T-helper 17 cell (primary cell): ENCODE results near the gene FGF18. TPM values are rescaled to one million over a fixed set of nuclear protein-coding genes. Genes with fewer than 3 reads are reported as not detected.
A peak's percentile ranks its signal among the peaks of the same experiment; 100 is the strongest.

Experiments used
- ATAC-seq: fragments of 150-1000 bp; cut with Tn5 transposase; 2 replicates; pipeline ENCODE4 v1.10.0; 2021; ENCODE audit warnings: mild to moderate bottlenecking, moderate library complexity
- DNase-seq, 3 donors: peaks; one replicate each; pipeline versions ENCODE4 v3.0.0 to v3.0.0-alpha.2; 2020 to 2021
- H3K9me3 ChIP-seq: one replicate; pipeline ENCODE4 v1.7.0; 2013; ENCODE audit warnings: low read length, mild to moderate bottlenecking; ENCODE audit not compliant: control insufficient read depth, poor library complexity, severe bottlenecking
- H3K27ac Mint-ChIP-seq: one replicate; pipeline ENCODE4 v1.8.0; 2022; ENCODE audit warnings: mild to moderate bottlenecking, moderate library complexity, mixed read lengths
- H3K27me3 Mint-ChIP-seq: one replicate; pipeline ENCODE4 v1.8.0; 2022; ENCODE audit warnings: mixed read lengths
- H3K36me3 Mint-ChIP-seq: one replicate; pipeline ENCODE4 v1.8.0; 2022; ENCODE audit warnings: low read depth, mixed read lengths
- H3K4me1 Mint-ChIP-seq: one replicate; pipeline ENCODE4 v1.8.0; 2022; ENCODE audit warnings: mild to moderate bottlenecking, mixed read lengths
- H3K4me3 Mint-ChIP-seq: one replicate; pipeline ENCODE4 v1.8.0; 2022; ENCODE audit warnings: mild to moderate bottlenecking, moderate library complexity, mixed read lengths
- total RNA-seq, 4 donors: library from RNA in 2 of 4; stranded (reverse) in 2 of 4; gene quantifications; one replicate each; pipeline ENCODE4 v1.2.3 and lab custom pipeline; 2022 to 2026

FGF18 gene
- total RNA-seq, 2 donors from 2014 or later = 0.44 to 0.50 TPM

GRCh38 chr5:171480239-171480638 is 60.8 kb downstream of the FGF18 start:
- H3K4me3 Mint-ChIP-seq = peak overlapping the region; percentile 1
- H3K4me1 Mint-ChIP-seq = peaks cover 12% of the 10 kb centered on the region
- H3K27me3 Mint-ChIP-seq = peaks cover 10% of the 10 kb centered on the region
- no peak for ATAC-seq
- H3K27ac Mint-ChIP-seq = peak overlapping the region; percentile 79
- no peak for DNase-seq
- H3K36me3 Mint-ChIP-seq = no peaks in the 10 kb centered on the region
- H3K9me3 ChIP-seq = no peaks in the 10 kb centered on the region

DNA sequence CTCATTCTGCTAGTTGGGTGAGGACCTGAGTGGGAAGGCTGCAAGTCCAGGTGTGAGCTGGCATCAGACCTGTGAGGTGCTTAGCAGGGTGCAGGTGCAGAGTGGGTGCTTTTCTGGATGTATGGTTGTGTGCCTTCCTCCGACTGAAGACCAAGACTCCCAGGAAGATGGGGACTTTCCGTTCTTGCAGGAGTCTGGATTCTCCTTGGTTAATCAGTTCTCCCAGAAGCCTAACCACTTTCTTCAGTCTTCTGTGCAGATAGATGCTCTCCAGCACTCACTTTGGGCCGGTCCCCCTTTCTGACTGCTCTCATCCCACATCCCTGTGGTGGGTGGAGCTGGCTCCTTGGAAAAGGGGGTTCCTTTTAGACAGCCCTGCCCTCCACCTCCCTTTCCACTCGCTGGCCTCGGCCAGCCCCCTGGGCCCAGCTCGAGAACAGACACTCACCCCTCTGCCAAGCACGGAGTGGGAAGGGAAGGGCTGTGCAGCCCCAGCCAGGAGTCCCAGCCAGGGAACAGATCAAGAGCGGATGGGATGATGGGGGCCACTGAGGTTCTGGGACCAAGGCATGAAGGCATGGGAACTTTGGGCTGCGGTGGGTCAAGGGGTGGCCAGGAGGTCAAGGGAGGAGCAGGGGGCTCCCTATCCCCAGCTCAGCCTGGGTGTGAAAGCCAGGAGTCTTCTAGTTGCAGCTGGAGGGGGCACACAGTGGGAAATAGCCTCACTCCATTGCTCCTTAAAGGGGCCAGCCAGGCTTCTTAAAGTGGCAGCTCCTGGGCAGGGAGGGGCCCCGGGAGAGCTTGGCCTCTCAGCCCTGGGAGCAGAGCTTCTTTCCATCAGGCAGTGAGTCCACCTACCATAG is 62.4 kb downstream of the FGF18 start:
- no peaks in the 10 kb centered on the region for H3K9me3 ChIP-seq
- Mint-ChIP-seq H3K4me3 (no peak overlapping the region), H3K36me3 (no peaks in the 10 kb centered on the region), H3K4me1 (peaks cover 12% of the 10 kb centered on the region), H3K27me3 (peaks cover 17% of the 10 kb centered on the region), H3K27ac (peak overlapping the region; percentile 4)
- ATAC-seq = no peak
- no peak for DNase-seq

GRCh38 chr5:171482434-171482730 is 62.9 kb downstream of the FGF18 start:
- Mint-ChIP-seq H3K27ac (no peak overlapping the region), H3K36me3 (no peaks in the 10 kb centered on the region), H3K4me1 (peaks cover 12% of the 10 kb centered on the region), H3K4me3 (no peak overlapping the region), H3K27me3 (peaks cover 23% of the 10 kb centered on the region)
- DNase-seq (no peak), ATAC-seq (no peak)
- H3K9me3 ChIP-seq = no peaks in the 10 kb centered on the region

DNA sequence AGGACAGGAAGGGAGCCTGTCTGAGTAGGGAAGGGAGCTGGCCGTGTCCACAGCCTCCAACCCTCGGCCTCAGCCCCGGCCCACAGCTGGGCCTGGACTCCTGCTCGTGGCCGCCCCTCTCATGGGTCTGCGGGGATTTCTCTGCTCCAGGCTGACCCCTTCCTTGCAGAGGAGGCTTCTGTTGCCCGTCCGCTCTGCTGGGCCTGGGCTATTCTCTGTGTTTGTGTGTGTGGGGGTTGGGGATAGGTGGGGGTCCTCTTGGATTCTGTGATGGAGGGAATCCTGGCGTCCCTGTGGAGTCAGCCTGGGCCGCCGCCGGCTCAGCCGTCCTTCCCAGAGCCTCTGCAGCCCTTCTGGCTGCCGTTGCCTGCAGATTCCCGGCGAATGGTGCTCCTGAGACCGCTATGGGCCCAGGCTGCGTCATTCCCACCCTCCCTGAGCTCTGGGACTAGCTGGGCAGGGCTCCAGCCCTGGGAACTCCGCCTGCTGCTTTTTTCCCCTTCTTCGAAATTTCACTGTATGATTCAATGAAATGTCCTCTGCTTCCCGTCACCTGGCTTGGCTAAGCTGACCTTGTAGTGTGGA is 64.2 kb downstream of the FGF18 start:
- H3K27ac Mint-ChIP-seq = no peak overlapping the region
- no peaks in the 10 kb centered on the region for H3K9me3 ChIP-seq
- no peaks in the 10 kb centered on the region for H3K36me3 Mint-ChIP-seq
- no peak for DNase-seq
- H3K4me3 Mint-ChIP-seq = no peak overlapping the region
- peaks cover 34% of the 10 kb centered on the region for H3K27me3 Mint-ChIP-seq
- peaks cover 12% of the 10 kb centered on the region for H3K4me1 Mint-ChIP-seq
- no peak for ATAC-seq

- ATAC-seq (peak; percentile 58), DNase-seq (peak; percentile 16 to 35 (median 34))
- Mint-ChIP-seq H3K27me3 (peaks cover 35% of the 10 kb centered on the region), H3K27ac (peak overlapping the region; percentile 59), H3K36me3 (no peaks in the 10 kb centered on the region), H3K4me1 (peaks cover 9% of the 10 kb centered on the region), H3K4me3 (no peak overlapping the region)
- no peaks in the 10 kb centered on the region for H3K9me3 ChIP-seq
These were observed 65.0 kb downstream of the FGF18 start for GRCh38 chr5:171484460-171484899.

GRCh38 chr5:171485668-171486067 is 66.2 kb downstream of the FGF18 start:
- no peaks in the 10 kb centered on the region for H3K9me3 ChIP-seq
- DNase-seq (no peak), ATAC-seq (no peak)
- no peak overlapping the region for H3K27ac Mint-ChIP-seq
- peaks cover 4% of the 10 kb centered on the region for H3K4me1 Mint-ChIP-seq
- no peak overlapping the region for H3K4me3 Mint-ChIP-seq
- peaks cover 35% of the 10 kb centered on the region for H3K27me3 Mint-ChIP-seq
- H3K36me3 Mint-ChIP-seq = no peaks in the 10 kb centered on the region

- ATAC-seq (no peak), DNase-seq (no peak)
- peaks cover 35% of the 10 kb centered on the region for H3K27me3 Mint-ChIP-seq
- peaks cover 4% of the 10 kb centered on the region for H3K4me1 Mint-ChIP-seq
- no peaks in the 10 kb centered on the region for H3K9me3 ChIP-seq
- no peak overlapping the region for H3K4me3 Mint-ChIP-seq
- no peak overlapping the region for H3K27ac Mint-ChIP-seq
- no peaks in the 10 kb centered on the region for H3K36me3 Mint-ChIP-seq
These were observed 67.2 kb downstream of the FGF18 start for GRCh38 chr5:171486613-171487012.

DNA sequence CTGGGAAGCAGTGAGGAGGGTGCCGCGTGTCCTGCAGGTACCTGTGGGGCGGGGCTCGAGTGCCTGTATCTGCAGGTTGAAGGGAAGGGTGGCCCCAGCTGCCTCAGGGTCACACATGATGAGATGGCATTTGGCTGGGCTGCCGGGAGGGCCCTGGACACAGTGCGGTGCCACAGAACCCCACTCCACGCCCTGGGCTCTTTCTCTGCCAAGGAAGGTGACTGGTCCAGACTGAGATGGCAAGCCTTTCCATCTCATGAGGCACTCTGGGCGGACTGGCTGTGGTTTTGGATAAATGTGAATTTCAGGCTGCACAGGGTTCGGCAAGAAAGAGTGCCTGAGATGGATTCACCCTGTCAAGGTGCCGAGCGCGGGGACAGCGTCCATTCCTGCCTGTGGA is 69.4 kb downstream of the FGF18 start:
- ATAC-seq = no peak

GRCh38 chr5:171492781-171493180 is 73.3 kb downstream of the FGF18 start:
- ATAC-seq (no peak), DNase-seq (no peak)
- H3K4me1 Mint-ChIP-seq = no peaks in the 10 kb centered on the region
- H3K9me3 ChIP-seq = no peaks in the 10 kb centered on the region
- H3K27me3 Mint-ChIP-seq = peaks cover 25% of the 10 kb centered on the region
- H3K27ac Mint-ChIP-seq = no peak overlapping the region
- H3K36me3 Mint-ChIP-seq = no peaks in the 10 kb centered on the region
- H3K4me3 Mint-ChIP-seq = no peak overlapping the region

More for the DNA sequence above, 69.4 kb downstream of the FGF18 start:
- Mint-ChIP-seq H3K27me3 (peaks cover 50% of the 10 kb centered on the region), H3K36me3 (no peaks in the 10 kb centered on the region), H3K4me1 (peaks cover 4% of the 10 kb centered on the region), H3K27ac (no peak overlapping the region), H3K4me3 (no peak overlapping the region)
- no peaks in the 10 kb centered on the region for H3K9me3 ChIP-seq
- DNase-seq = no peak

GRCh38 chr5:171493646-171494393 is 74.4 kb downstream of the FGF18 start:
- DNase-seq = no peak
- no peak overlapping the region for H3K4me3 Mint-ChIP-seq
- no peaks in the 10 kb centered on the region for H3K4me1 Mint-ChIP-seq
- no peaks in the 10 kb centered on the region for H3K9me3 ChIP-seq
- ATAC-seq = no peak
- no peaks in the 10 kb centered on the region for H3K36me3 Mint-ChIP-seq
- peaks cover 21% of the 10 kb centered on the region for H3K27me3 Mint-ChIP-seq
- no peak overlapping the region for H3K27ac Mint-ChIP-seq

GRCh38 chr5:171494452-171495121 is 75.1 kb downstream of the FGF18 start:
- ATAC-seq (no peak), DNase-seq (no peak)
- no peak overlapping the region for H3K27ac Mint-ChIP-seq
- no peak overlapping the region for H3K4me3 Mint-ChIP-seq
- no peaks in the 10 kb centered on the region for H3K4me1 Mint-ChIP-seq
- H3K36me3 Mint-ChIP-seq = no peaks in the 10 kb centered on the region
- H3K27me3 Mint-ChIP-seq = peaks cover 21% of the 10 kb centered on the region
- H3K9me3 ChIP-seq = no peaks in the 10 kb centered on the region

DNA sequence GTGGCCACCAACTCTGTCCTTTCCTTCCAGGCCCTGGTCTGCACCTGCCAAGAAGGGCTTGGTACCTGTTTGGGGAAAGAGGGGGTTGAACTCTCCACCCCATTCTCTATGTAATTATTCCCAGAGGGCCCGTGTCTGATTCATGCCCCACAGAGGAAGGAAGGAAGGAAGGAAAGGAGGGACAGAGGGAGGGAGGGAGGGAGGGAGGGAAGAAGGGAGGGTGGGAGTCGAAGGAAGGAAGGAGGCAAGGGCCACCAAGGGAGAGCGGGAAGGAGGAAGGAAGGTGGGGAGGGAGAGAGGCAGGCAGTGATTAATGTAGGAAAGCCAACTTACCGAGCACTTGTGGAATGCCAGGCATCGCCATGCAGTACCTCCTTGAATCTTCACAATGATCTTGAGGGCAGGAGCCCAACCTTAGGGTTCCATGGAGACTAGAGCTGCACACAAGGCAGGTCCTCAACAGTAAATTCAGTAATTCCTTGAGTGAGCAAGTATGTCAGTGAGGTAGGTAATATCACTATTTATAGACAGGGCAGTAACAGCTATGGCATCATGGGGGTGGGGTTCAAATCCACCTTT is 75.8 kb downstream of the FGF18 start:
- no peaks in the 10 kb centered on the region for H3K9me3 ChIP-seq
- DNase-seq (no peak), ATAC-seq (no peak)
- no peak overlapping the region for H3K27ac Mint-ChIP-seq
- H3K36me3 Mint-ChIP-seq = no peaks in the 10 kb centered on the region
- no peaks in the 10 kb centered on the region for H3K4me1 Mint-ChIP-seq
- no peak overlapping the region for H3K4me3 Mint-ChIP-seq
- peaks cover 21% of the 10 kb centered on the region for H3K27me3 Mint-ChIP-seq

GRCh38 chr5:171496456-171496855 is 77.0 kb downstream of the FGF18 start:
- ATAC-seq (no peak), DNase-seq (no peak)
- no peaks in the 10 kb centered on the region for H3K9me3 ChIP-seq
- Mint-ChIP-seq H3K36me3 (no peaks in the 10 kb centered on the region), H3K27me3 (peaks cover 21% of the 10 kb centered on the region), H3K4me3 (no peak overlapping the region), H3K27ac (no peak overlapping the region), H3K4me1 (no peaks in the 10 kb centered on the region)
